Upper lobe of right lung (tissue), 1 donor: ENCODE data around the gene RANBP3. TPM values are rescaled to one million over a fixed set of nuclear protein-coding genes. Genes with fewer than 3 reads are reported as not detected.

Experiments used
- ATAC-seq: fragments of 200-7000 bp; cut with Tn5 transposase; one replicate; pipeline ENCODE4 v1.9.1; 2020; ENCODE audit warnings: mild to moderate bottlenecking, moderate library complexity
- DNase-seq: peaks from one replicate; pipeline ENCODE4 v3.0.0-alpha.2; 2020
- H3K27ac ChIP-seq: fragments of 200-600 bp; one replicate; pipeline ENCODE4 v1.8.0; 2022
- H3K27me3 ChIP-seq: fragments of 200-600 bp; one replicate; pipeline ENCODE4 v1.8.0; 2022; ENCODE audit warnings: mild to moderate bottlenecking
- H3K36me3 ChIP-seq: fragments of 200-600 bp; one replicate; pipeline ENCODE4 v1.8.0; 2022
- H3K4me1 ChIP-seq: fragments of 200-600 bp; one replicate; pipeline ENCODE4 v1.8.0; 2022
- H3K4me3 ChIP-seq: fragments of 200-600 bp; one replicate; pipeline ENCODE4 v1.8.0; 2022; ENCODE audit warnings: mild to moderate bottlenecking
- H3K9me3 ChIP-seq: fragments of 200-600 bp; one replicate; pipeline ENCODE4 v1.8.0; 2022
- intact Hi-C: fragments of 100-400 bp; cut with DNase I; formaldehyde crosslinking; loops from one replicate; pipeline ENCODE4 v1.11.0; 2022
- total RNA-seq: library from RNA; stranded (reverse); fragmentation: NEBNext Ultra II Directional; extraction: Animal tissue kit (Norgen Biotek cat#: 25700); gene quantifications from one replicate; pipeline ENCODE4 v1.2.1, GENCODE V29; 2021
- TF ChIP-seq, protein P1 (sequence below): fragments of 200-600 bp; IDR thresholded peaks from one replicate; pipeline ENCODE4 v1.8.0; 2022; ENCODE audit warnings: antibody characterized with exemption
- donor health status: DM: no; HTN: yes; CAD: no; lungs with severe emphysema.

Gene RANBP3
- total RNA-seq, 1 donor from 2014 or later: 65.5 TPM

DNA sequence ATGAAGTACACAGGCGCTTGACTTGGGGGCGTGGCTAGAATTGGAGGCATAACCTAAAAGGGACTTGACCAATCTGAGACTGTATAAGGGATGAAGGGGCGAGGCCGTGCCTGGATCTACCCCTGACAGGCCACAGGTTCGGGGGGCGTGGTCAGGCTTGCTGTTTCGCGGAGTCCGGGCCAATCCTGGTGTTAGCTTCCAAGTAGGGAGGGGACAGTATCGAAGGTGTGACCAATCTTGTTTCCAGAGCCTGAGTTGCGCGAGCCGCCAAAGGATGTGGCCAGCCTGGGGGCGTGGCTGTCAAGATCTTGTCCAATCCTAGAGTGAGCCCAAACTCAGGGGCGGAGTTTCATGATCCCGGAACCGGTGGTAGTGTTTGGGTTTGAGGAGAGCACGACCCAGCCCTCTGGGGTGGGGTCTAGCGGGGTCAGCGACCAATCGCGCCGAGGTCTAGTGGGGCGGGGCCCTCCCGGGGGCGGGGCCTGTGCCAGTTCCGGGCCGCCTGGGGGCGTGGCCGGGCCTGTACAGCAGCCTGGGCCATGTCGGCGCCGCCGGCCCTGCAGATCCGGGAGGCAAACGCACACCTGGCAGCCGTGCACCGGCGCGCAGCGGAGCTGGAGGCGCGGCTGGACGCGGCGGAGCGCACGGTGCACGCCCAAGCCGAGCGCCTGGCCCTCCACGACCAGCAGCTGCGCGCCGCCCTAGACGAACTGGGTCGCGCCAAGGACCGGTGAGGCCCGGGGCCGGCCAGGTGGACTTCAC lies 73.4 kb downstream of the RANBP3 start, which contains the start of gene VMAC:
VMAC (plus strand) TSS at position 521 of the 762 bp plus-strand sequence; CDS start at position 540, 19 bp downstream.
- Histone ChIP-seq H3K4me3 (peak within 1 kb of the TSS; percentile 94), H3K27me3 (no peaks in the 10 kb centered on the region), H3K36me3 (peaks cover 6% of the 10 kb centered on the region), H3K27ac (peak within 1 kb of the TSS; percentile 90), H3K4me1 (peaks cover 22% of the 10 kb centered on the region), H3K9me3 (no peaks in the 10 kb centered on the region)
- DNase-seq: peak; percentile 100
- peak; percentile 88 for ATAC-seq
- TF ChIP-seq, protein P1, sequence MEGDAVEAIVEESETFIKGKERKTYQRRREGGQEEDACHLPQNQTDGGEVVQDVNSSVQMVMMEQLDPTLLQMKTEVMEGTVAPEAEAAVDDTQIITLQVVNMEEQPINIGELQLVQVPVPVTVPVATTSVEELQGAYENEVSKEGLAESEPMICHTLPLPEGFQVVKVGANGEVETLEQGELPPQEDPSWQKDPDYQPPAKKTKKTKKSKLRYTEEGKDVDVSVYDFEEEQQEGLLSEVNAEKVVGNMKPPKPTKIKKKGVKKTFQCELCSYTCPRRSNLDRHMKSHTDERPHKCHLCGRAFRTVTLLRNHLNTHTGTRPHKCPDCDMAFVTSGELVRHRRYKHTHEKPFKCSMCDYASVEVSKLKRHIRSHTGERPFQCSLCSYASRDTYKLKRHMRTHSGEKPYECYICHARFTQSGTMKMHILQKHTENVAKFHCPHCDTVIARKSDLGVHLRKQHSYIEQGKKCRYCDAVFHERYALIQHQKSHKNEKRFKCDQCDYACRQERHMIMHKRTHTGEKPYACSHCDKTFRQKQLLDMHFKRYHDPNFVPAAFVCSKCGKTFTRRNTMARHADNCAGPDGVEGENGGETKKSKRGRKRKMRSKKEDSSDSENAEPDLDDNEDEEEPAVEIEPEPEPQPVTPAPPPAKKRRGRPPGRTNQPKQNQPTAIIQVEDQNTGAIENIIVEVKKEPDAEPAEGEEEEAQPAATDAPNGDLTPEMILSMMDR: no peak
- intact Hi-C loops: no loop called here

DNA sequence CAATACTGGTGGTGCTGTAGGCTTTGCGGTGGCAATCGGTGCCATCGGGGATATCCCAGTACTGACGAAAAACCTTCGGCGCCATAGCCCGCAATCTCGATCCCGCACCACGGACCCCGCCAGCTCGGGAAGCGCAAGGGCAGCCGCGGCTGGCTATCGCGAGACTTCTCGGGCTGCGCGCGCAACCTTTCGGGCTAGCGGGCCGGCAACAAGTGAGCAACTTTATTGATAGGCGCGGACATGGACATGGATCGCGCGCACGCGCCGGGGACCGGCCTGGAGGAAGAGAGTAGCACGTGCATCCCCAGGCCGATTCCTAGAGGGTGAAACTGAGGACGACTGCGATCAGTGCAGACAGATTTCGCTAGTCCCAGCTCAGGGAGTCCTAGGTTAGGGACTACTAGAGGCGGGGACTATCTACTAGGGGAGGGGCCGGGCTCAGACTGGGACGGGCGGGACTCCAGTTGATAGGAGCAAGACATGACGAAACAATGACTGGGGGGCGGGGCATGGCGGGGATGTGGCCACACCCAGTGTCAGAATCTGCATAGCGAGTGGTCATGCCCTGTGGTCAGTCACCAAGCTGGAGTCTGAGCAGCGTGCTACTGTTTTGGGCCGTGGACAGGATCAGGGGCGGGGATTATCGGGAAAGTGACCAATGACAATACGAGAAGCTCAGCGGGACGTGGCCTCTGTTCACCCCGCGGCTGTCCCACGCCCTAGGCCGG lies 74.2 kb downstream of the RANBP3 start, which contains the start of gene NDUFA11:
NDUFA11 (minus strand) TSS at position 167 of the 728 bp plus-strand sequence; CDS start at position 85, 82 bp downstream.
- Histone ChIP-seq H3K4me1 (peaks cover 22% of the 10 kb centered on the region), H3K27ac (peak within 1 kb of the TSS; percentile 90), H3K9me3 (no peaks in the 10 kb centered on the region), H3K27me3 (no peaks in the 10 kb centered on the region), H3K36me3 (no peaks in the 10 kb centered on the region), H3K4me3 (peak within 1 kb of the TSS; percentile 94)
- TF ChIP-seq, protein P1: no peak
- DNase-seq (peak; percentile 99), ATAC-seq (peak; percentile 80)
- intact Hi-C loops: no loop called here

DNA sequence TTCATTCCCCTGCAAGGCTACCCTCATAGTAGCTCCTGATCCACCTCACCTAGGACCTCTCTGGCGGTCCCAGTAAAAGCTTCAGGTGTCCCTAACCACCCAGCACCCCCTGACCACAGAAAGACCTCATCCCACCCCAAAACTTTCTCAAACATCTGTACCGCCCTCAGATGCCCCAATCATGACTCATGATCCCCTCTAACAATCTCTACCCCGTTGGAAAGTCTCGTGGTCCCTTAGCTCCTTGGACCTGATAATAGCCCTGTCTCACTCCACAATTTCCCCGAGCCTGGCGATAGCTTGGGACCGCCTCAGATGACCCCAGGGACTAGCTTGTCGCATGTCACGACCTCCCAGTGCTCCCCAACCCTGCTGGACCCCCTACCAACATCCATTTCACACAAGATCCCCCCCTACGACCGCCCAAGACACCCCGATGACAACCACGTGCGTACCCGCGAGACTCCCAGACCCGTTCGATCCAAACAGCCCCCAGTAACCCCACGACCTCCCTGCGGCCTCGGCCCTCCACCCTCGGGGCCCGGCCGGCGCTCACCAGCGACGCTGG lies 74.8 kb downstream of the RANBP3 start:
- no peak for ATAC-seq
- intact Hi-C loops: no loop called here

DNA sequence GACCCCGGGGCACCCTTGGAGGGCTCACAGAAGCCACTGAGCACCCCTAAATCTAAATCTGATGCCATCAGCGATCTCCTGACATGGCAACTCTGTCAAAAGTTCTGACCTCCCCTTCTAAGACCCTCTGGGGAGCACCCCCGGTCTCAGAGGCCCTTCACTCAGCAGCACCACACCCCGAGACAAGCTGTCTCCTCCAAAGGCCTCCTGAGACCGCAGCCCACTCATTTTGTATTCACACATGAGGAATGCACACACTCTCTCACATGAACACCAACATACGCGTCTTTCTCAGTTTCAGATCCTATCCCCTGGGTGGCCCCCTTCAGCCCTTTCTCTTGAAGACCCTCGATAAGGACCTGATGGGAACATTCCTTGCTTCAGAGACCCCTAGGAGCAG lies 77.0 kb downstream of the RANBP3 start:
- no peaks in the 10 kb centered on the region for H3K27me3 ChIP-seq
- DNase-seq: no peak
- peaks cover 18% of the 10 kb centered on the region for H3K4me1 ChIP-seq
- intact Hi-C loops: no loop called here
- no peaks in the 10 kb centered on the region for H3K9me3 ChIP-seq
- no peak overlapping the region for H3K27ac ChIP-seq
- H3K36me3 ChIP-seq: peaks cover 8% of the 10 kb centered on the region
- no peak overlapping the region for H3K4me3 ChIP-seq
- ATAC-seq: no peak
- TF ChIP-seq, protein P1: no peak

More for the DNA sequence above, 74.8 kb downstream of the RANBP3 start:
- TF ChIP-seq, protein P1: no peak
- Histone ChIP-seq H3K4me3 (peak overlapping the region; percentile 94), H3K27ac (peak overlapping the region; percentile 90), H3K27me3 (no peaks in the 10 kb centered on the region), H3K36me3 (no peaks in the 10 kb centered on the region), H3K9me3 (no peaks in the 10 kb centered on the region), H3K4me1 (peaks cover 22% of the 10 kb centered on the region)
- DNase-seq: no peak

DNA sequence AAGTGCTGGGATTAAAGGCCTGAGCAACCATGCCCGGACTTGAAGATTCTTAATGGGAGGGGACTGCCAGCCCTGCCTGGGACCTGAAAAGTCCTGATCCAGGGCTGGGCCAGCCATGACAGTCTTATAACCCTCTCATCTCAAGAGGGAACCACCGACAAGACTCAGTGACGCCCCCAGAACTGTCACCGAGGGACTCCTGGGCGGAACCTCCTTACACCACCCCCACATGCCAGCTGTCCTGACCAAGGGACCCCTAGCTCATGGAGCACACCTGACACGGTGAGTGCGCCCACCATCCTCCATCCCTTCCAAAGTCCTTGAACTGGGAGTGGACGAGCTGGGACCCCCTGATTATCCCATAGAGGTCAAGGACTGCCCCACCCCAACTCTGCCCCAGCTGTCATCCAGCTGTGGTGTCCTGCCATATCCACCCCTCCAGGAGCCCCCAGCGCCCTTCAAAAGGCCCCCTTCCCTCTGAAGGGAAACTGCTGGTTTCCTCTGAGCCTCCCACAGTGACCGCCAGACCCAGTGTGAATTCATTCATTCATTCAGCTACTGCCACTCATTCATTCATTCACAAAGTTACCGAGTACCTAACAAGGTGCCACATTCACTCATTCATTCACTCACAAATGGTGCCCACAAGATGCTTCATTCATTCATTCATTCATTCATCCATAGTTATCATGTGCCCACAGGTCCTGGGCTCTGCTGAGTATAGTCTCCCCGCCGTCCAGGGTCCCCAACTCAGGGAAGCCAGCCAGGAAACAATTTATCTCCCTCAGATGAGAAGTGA lies 78.0 kb downstream of the RANBP3 start:
- H3K36me3 ChIP-seq: peaks cover 18% of the 10 kb centered on the region
- ATAC-seq: no peak
- H3K4me1 ChIP-seq: peaks cover 9% of the 10 kb centered on the region
- no peak overlapping the region for H3K27ac ChIP-seq
- intact Hi-C loops: no loop called here
- no peak for DNase-seq
- no peak overlapping the region for H3K4me3 ChIP-seq
- TF ChIP-seq, protein P1: no peak
- no peaks in the 10 kb centered on the region for H3K9me3 ChIP-seq
- H3K27me3 ChIP-seq: no peaks in the 10 kb centered on the region
